Activated T-cell treated with anti-CD3 and anti-CD28 coated beads, Interleukin-2, amount 50 U/mL, for 72 hours (primary cell): ENCODE data around the gene LRRC49. TPM values are rescaled to one million over a fixed set of nuclear protein-coding genes. Genes with fewer than 3 reads are reported as not detected.
"Not testable (repeated sequence)": the region's sequence is repeated elsewhere in the genome, so short reads cannot be mapped to it uniquely, and the experiment has no call there.

ENCODE experiments used
- ATAC-seq, 2 donors: fragments of 150-1000 bp; cut with Tn5 transposase; replicated peaks in 1 of 2; 2 replicates each; pipeline ENCODE4 v1.10.0; 2021; ENCODE audit warnings: moderate library complexity in 2 of 2, mild to moderate bottlenecking in 1 of 2
- DNase-seq, 2 donors: peaks; one replicate each; pipeline ENCODE4 v3.0.0; 2021 to 2022; ENCODE audit warnings: mixed read lengths in 1 of 2
- H3K27ac Mint-ChIP-seq: one replicate; pipeline ENCODE4 v1.8.0; 2022; ENCODE audit warnings: mild to moderate bottlenecking, moderate library complexity, mixed read lengths
- H3K27me3 Mint-ChIP-seq: one replicate; pipeline ENCODE4 v1.8.0; 2022; ENCODE audit warnings: low read depth, mixed read lengths
- H3K36me3 Mint-ChIP-seq, 2 donors: one replicate each; pipeline ENCODE4 v1.8.0; 2022; ENCODE audit warnings: mixed read lengths in 2 of 2, mild to moderate bottlenecking in 1 of 2; ENCODE audit not compliant: insufficient read depth in 2 of 2
- H3K4me1 Mint-ChIP-seq: one replicate; pipeline ENCODE4 v1.8.0; 2022; ENCODE audit warnings: low read depth, mixed read lengths
- H3K4me3 Mint-ChIP-seq, 2 donors: one replicate each; pipeline ENCODE4 v1.8.0; 2022; ENCODE audit warnings: mild to moderate bottlenecking in 2 of 2, mixed read lengths in 2 of 2, moderate library complexity in 2 of 2
- H3K9me3 Mint-ChIP-seq, 2 donors: one replicate each; pipeline ENCODE4 v1.8.0; 2022; ENCODE audit warnings: mixed read lengths in 2 of 2
- total RNA-seq, 2 donors: library from RNA; stranded (reverse); gene quantifications; one replicate each; pipeline ENCODE4 v1.2.3, GENCODE V29; 2022

The LRRC49 gene
- total RNA-seq, 2 donors from 2014 or later = 0.41 to 2.2 TPM

GRCh38 chr15:70998319-70998718, 105.7 kb downstream of the LRRC49 start:
- H3K9me3 Mint-ChIP-seq = peaks cover 7 to 10% of the 10 kb centered on the region in 2 donors
- peaks cover 0 to 6% of the 10 kb centered on the region in 2 donors for H3K36me3 Mint-ChIP-seq
- H3K4me1 Mint-ChIP-seq = no peaks in the 10 kb centered on the region
- H3K4me3 Mint-ChIP-seq = no peak overlapping the region
- DNase-seq (no peak), ATAC-seq (no peak)
- H3K27me3 Mint-ChIP-seq = peaks cover 20% of the 10 kb centered on the region
- H3K27ac Mint-ChIP-seq = no peak overlapping the region

GRCh38 chr15:71002316-71002715, 109.7 kb downstream of the LRRC49 start:
- ATAC-seq (no peak), DNase-seq (no peak)
- peaks cover 0 to 6% of the 10 kb centered on the region in 2 donors for H3K36me3 Mint-ChIP-seq
- no peak overlapping the region for H3K4me3 Mint-ChIP-seq
- peaks cover 39% of the 10 kb centered on the region for H3K27me3 Mint-ChIP-seq
- no peaks in the 10 kb centered on the region for H3K4me1 Mint-ChIP-seq
- no peak overlapping the region for H3K27ac Mint-ChIP-seq
- H3K9me3 Mint-ChIP-seq = peaks cover 7 to 10% of the 10 kb centered on the region in 2 donors

GRCh38 chr15:71003319-71003718, 110.7 kb downstream of the LRRC49 start:
- peaks cover 4 to 8% of the 10 kb centered on the region in 2 donors for H3K9me3 Mint-ChIP-seq
- H3K4me1 Mint-ChIP-seq = no peaks in the 10 kb centered on the region
- DNase-seq (no peak), ATAC-seq (no peak)
- H3K36me3 Mint-ChIP-seq = peaks cover 0 to 4% of the 10 kb centered on the region in 2 donors
- H3K4me3 Mint-ChIP-seq = no peak overlapping the region
- H3K27me3 Mint-ChIP-seq = peaks cover 32% of the 10 kb centered on the region
- H3K27ac Mint-ChIP-seq = no peak overlapping the region

GRCh38 chr15:71004506-71004905, 111.9 kb downstream of the LRRC49 start:
- H3K4me3 Mint-ChIP-seq = not testable (repeated sequence)

GRCh38 chr15:71005895-71006294, 113.3 kb downstream of the LRRC49 start:
- ATAC-seq (no peak), DNase-seq (no peak)
- no peaks in the 10 kb centered on the region for H3K36me3 Mint-ChIP-seq
- H3K9me3 Mint-ChIP-seq = no peaks in the 10 kb centered on the region
- H3K4me3 Mint-ChIP-seq = no peak overlapping the region
- peaks cover 35% of the 10 kb centered on the region for H3K27me3 Mint-ChIP-seq
- no peaks in the 10 kb centered on the region for H3K4me1 Mint-ChIP-seq
- H3K27ac Mint-ChIP-seq = no peak overlapping the region

More at GRCh38 chr15:71004506-71004905, 111.9 kb downstream of the LRRC49 start:
- H3K27me3 Mint-ChIP-seq = peaks cover 34% of the 10 kb centered on the region
- not testable (repeated sequence) for ATAC-seq, DNase-seq, H3K4me1 Mint-ChIP-seq, H3K9me3 Mint-ChIP-seq, H3K36me3 Mint-ChIP-seq, H3K27ac Mint-ChIP-seq

GRCh38 chr15:71008250-71008870, 115.7 kb downstream of the LRRC49 start:
- DNase-seq (no peak), ATAC-seq (no peak)
- no peaks in the 10 kb centered on the region for H3K36me3 Mint-ChIP-seq
- peaks cover 46% of the 10 kb centered on the region for H3K27me3 Mint-ChIP-seq
- H3K4me3 Mint-ChIP-seq = no peak overlapping the region
- no peak overlapping the region for H3K27ac Mint-ChIP-seq
- H3K9me3 Mint-ChIP-seq = no peaks in the 10 kb centered on the region
- H3K4me1 Mint-ChIP-seq = no peaks in the 10 kb centered on the region

- DNase-seq = no peak
- no peak for ATAC-seq
- no peak overlapping the region for H3K27ac Mint-ChIP-seq
- no peak overlapping the region for H3K4me3 Mint-ChIP-seq
- H3K36me3 Mint-ChIP-seq = no peaks in the 10 kb centered on the region
- no peaks in the 10 kb centered on the region for H3K9me3 Mint-ChIP-seq
- H3K4me1 Mint-ChIP-seq = no peaks in the 10 kb centered on the region
- peaks cover 43% of the 10 kb centered on the region for H3K27me3 Mint-ChIP-seq
Observed at GRCh38 chr15:71010472-71010871, 117.8 kb downstream of the LRRC49 start.

GRCh38 chr15:71010997-71011396, 118.4 kb downstream of the LRRC49 start:
- no peak for ATAC-seq
- Mint-ChIP-seq H3K27ac (no peak overlapping the region), H3K27me3 (peaks cover 43% of the 10 kb centered on the region), H3K9me3 (no peaks in the 10 kb centered on the region), H3K36me3 (no peaks in the 10 kb centered on the region), H3K4me1 (no peaks in the 10 kb centered on the region), H3K4me3 (no peak overlapping the region)
- DNase-seq = no peak

GRCh38 chr15:71011503-71012155, 119.0 kb downstream of the LRRC49 start:
- ATAC-seq (no peak), DNase-seq (no peak)
- Mint-ChIP-seq H3K36me3 (no peaks in the 10 kb centered on the region), H3K27ac (no peak overlapping the region), H3K9me3 (no peaks in the 10 kb centered on the region), H3K4me3 (no peak overlapping the region), H3K4me1 (no peaks in the 10 kb centered on the region), H3K27me3 (peaks cover 40% of the 10 kb centered on the region)

GRCh38 chr15:71013446-71013845, 120.8 kb downstream of the LRRC49 start:
- no peak overlapping the region for H3K4me3 Mint-ChIP-seq

GRCh38 chr15:71015342-71015741, 122.7 kb downstream of the LRRC49 start:
- peaks cover 0 to 3% of the 10 kb centered on the region in 2 donors for H3K36me3 Mint-ChIP-seq
- no peak overlapping the region for H3K4me3 Mint-ChIP-seq
- H3K27ac Mint-ChIP-seq = no peak overlapping the region
- H3K4me1 Mint-ChIP-seq = no peaks in the 10 kb centered on the region
- peaks cover 22% of the 10 kb centered on the region for H3K27me3 Mint-ChIP-seq
- DNase-seq (no peak), ATAC-seq (no peak)
- peaks cover 0 to 5% of the 10 kb centered on the region in 2 donors for H3K9me3 Mint-ChIP-seq

More at GRCh38 chr15:71013446-71013845, 120.8 kb downstream of the LRRC49 start:
- no peak for ATAC-seq
- Mint-ChIP-seq H3K36me3 (no peaks in the 10 kb centered on the region), H3K9me3 (no peaks in the 10 kb centered on the region), H3K4me1 (no peaks in the 10 kb centered on the region), H3K27ac (no peak overlapping the region), H3K27me3 (peaks cover 33% of the 10 kb centered on the region)
- DNase-seq = no peak

- Mint-ChIP-seq H3K27me3 (peaks cover 31% of the 10 kb centered on the region), H3K9me3 (peaks cover 3 to 11% of the 10 kb centered on the region in 2 donors)
- H3K4me1 Mint-ChIP-seq, H3K36me3 Mint-ChIP-seq, H3K4me3 Mint-ChIP-seq, H3K27ac Mint-ChIP-seq, DNase-seq, ATAC-seq: not testable (repeated sequence)
Observed at GRCh38 chr15:71031232-71031631, 138.6 kb downstream of the LRRC49 start.

- not testable (repeated sequence) for ATAC-seq, H3K4me1 Mint-ChIP-seq, H3K9me3 Mint-ChIP-seq, H3K36me3 Mint-ChIP-seq, DNase-seq, H3K4me3 Mint-ChIP-seq, H3K27ac Mint-ChIP-seq
- H3K27me3 Mint-ChIP-seq = peaks cover 27% of the 10 kb centered on the region
Observed at GRCh38 chr15:71035478-71035877, 142.9 kb downstream of the LRRC49 start.
